Coronary artery (tissue), 2 donors: ENCODE measurements around the gene ZEB2.

Experiments used
- DNase-seq: peaks from one replicate; pipeline ENCODE4 v3.0.0-alpha.2; 2017; ENCODE audit warnings: low spot score
- H3K27ac ChIP-seq, 2 donors: fragments of 200-600 bp; sonication (generic); one replicate each; pipeline ENCODE4 v1.5.1; 2016 to 2019
- H3K4me3 ChIP-seq: fragments of 200-600 bp; sonication (generic); 2 replicates; pipeline ENCODE4 v1.5.1; 2016; ENCODE audit warnings: mild to moderate bottlenecking, moderate library complexity
- TF ChIP-seq, protein P1 (sequence below): fragments of 200-600 bp; sonication (generic); IDR thresholded peaks from one replicate; pipeline ENCODE4 v1.5.1; 2019; ENCODE audit warnings: antibody characterized with exemption

Gene ZEB2

DNA sequence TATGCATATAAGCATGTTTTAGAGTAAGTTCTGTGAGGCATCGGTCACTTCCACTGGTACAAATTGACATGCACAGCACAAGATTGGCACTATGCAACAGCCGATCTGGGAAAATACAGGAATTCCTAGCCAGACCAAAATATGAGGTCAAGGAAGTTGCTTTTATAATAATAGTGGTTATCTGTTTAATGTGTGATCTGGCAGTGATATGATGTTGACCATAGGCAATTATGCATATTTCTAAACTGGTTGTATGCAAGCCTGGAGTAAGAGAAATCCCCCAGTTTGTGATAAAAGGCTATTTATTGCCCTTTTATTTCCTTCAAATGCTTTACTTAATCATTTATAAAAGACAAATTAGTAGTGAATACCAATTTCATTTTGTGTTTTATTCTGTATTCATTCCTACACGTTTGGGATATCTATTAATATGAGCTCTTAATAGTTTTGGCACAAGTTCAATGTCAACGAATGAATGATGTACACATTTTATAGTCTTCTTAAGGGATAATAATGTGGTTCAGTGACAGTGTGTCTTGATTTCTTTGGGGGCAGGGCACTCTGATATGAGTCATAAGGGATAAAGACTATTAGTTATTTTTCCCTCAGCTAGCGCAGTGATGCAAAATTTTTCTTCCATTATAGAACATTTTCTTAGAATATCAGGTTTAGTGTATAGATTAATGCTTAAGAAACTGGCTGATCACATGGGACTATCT lies 34.7 kb upstream of the ZEB2 start:
- H3K4me3 ChIP-seq, result no peak overlapping the region
- no peak overlapping the region for H3K27ac ChIP-seq
- no peak for DNase-seq
- TF ChIP-seq, protein P1, sequence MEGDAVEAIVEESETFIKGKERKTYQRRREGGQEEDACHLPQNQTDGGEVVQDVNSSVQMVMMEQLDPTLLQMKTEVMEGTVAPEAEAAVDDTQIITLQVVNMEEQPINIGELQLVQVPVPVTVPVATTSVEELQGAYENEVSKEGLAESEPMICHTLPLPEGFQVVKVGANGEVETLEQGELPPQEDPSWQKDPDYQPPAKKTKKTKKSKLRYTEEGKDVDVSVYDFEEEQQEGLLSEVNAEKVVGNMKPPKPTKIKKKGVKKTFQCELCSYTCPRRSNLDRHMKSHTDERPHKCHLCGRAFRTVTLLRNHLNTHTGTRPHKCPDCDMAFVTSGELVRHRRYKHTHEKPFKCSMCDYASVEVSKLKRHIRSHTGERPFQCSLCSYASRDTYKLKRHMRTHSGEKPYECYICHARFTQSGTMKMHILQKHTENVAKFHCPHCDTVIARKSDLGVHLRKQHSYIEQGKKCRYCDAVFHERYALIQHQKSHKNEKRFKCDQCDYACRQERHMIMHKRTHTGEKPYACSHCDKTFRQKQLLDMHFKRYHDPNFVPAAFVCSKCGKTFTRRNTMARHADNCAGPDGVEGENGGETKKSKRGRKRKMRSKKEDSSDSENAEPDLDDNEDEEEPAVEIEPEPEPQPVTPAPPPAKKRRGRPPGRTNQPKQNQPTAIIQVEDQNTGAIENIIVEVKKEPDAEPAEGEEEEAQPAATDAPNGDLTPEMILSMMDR, result no peak

DNA sequence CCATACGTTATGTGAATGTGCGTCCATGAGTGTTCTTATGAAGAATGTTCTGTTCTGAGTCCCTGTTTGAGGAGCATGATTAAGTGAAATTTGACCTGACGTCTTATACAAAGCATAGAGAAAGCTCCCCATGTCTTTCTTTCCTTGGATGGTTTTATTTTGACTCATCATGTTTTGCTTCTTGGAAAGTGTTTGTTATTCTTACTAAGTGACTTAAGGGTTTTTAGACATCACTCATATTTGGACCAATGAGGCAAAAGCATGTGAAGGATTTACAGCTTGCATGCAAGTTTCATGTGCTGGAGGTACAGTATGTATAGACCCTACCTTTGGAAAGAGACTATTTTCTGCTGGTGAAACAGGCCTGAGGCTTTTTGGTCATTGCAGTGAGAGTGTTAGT lies 33.5 kb upstream of the ZEB2 start:
- H3K27ac ChIP-seq, result no peak overlapping the region
- TF ChIP-seq, protein P1, result no peak

DNA sequence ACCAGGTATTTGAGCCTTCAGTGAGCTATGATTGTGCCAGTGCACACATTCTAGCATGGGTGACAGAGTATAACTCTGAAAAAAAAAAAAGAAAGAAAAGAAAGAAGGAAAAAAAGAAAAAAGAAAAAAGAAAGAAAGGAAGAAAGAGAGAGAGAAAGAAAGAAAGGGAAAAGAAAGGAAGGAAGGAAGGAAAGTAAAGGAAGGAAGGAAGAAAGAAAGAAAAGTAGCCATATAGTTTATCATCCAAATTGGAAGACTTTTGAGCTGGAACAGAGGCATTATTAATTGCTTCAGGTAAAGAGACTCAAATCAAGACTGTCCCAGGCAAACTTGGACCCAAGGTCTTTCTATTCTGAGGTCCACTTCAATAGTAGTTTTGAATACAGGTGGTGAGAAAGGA lies 32.9 kb upstream of the ZEB2 start:
- TF ChIP-seq, protein P1, result no peak
- Histone ChIP-seq H3K4me3 (no peak overlapping the region), H3K27ac (no peak overlapping the region)
- no peak for DNase-seq

More for the DNA sequence above, 33.5 kb upstream of the ZEB2 start:
- no peak overlapping the region for H3K4me3 ChIP-seq
- no peak for DNase-seq

DNA sequence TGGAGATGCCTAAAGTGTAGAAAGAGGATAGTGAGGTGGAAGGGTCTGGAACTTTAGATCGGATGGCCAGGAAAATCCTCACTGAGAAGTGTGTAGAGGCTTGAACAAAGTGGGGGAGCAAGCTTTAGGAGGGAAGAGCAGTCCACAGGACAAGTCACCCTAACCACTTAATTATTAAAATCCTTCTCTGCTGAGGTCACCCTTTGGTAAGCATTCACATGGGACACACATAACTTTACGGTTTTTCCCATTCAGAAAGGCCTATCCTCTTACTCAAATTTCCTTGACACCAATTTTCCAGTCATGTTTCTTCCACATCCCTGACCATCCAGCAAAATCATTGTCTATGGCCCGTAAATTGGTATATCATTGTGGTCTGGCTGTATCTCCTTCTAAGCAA lies 31.0 kb upstream of the ZEB2 start:
- Histone ChIP-seq H3K27ac (no peak overlapping the region), H3K4me3 (no peak overlapping the region)
- TF ChIP-seq, protein P1, result no peak
- no peak for DNase-seq

DNA sequence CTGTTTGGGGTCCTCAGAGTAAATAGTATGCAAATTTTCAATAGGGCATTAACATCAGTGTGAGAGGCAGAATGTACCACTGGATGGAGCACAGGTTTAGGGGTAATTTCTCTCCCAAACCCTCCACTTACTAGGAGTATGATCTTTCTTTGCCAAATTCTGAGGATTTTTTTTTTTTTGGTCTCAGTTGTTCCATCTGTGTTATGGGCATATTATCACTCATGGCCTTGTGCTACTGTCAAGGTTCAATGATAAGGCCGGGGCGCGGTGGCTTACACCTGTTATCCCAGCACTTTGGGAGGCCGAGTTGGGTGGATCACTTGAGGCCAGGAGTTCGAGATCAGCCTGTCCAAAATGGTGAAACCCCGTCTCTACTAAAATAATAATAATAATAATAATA lies 30.2 kb upstream of the ZEB2 start:
- DNase-seq, result no peak
- TF ChIP-seq, protein P1, result no peak
- Histone ChIP-seq H3K27ac (no peak overlapping the region), H3K4me3 (no peak overlapping the region)

DNA sequence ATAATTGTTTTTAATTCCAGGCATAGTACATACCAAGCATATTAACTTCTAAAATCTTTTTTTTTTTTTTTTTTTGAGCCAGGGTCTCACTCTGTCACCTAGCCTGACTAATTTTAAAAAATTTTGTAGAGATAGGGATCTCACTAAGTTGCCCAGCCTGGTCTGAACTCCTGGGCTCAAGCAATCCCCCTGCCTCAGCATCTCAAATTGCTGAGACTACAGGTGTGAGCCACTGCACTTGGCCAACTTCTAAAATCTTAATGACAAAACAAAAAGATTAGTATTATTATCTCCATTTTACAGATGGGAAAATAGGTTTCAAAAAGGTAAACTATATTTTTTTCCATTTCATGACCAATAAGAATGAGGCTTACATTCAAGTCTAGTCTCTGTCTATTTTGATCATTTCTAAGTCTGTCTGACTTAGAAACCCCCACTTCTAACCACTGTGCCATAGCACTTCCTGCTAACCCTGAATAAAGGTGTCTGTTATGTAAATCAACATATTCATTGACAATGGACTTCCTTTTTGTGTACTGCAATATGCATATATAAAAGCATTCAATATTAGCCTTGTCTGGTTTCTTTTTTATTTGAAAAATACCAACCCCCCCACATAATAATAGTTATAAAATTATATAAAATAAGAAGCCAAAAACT lies 28.7 kb upstream of the ZEB2 start:
- no peak for DNase-seq
- H3K4me3 ChIP-seq, result no peak overlapping the region
- H3K27ac ChIP-seq, result no peak overlapping the region
- TF ChIP-seq, protein P1, result no peak

DNA sequence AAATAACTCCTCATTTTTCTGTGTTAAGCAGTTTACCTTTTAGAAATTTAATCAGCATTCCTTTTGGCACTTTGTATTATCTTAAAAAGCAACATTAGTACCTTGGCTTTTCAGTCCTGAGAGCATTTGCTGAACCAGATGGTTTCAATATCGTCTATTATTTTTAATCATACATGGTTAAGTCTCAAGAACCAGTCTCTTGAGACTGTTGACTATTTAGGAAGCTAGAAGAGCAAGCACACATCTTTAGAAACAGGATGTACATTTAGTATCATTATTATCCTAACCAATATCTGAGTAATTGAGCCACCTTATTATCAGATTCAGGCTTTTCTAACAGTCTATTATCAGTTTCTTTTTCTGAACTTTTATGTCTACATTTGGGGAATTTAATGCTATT lies 28.2 kb upstream of the ZEB2 start:
- Histone ChIP-seq H3K4me3 (no peak overlapping the region), H3K27ac (no peak overlapping the region)
- TF ChIP-seq, protein P1, result no peak
- no peak for DNase-seq
